Neural cell (in vitro differentiated cells): ENCODE measurements around the gene IKZF5. TPM values are rescaled to one million over a fixed set of nuclear protein-coding genes. Genes with fewer than 3 reads are reported as not detected.

Source experiments
- H2AFZ ChIP-seq: fragments of 200-600, 300-800 bp; sonication (generic), shearing (Covaris generic); 2 replicates; pipeline ENCODE4 v1.6.0; 2014; ENCODE audit warnings: low read depth, mild to moderate bottlenecking, antibody characterized with exemption, low read length, moderate library complexity
- H3F3A ChIP-seq: fragments of 200-600 bp; shearing (Covaris generic); 2 replicates; pipeline ENCODE4 v1.6.1; 2016; ENCODE audit warnings: mild to moderate bottlenecking, moderate library complexity, mixed read lengths, antibody characterized with exemption, low read length; ENCODE audit not compliant: insufficient read depth, poor library complexity, severe bottlenecking
- H3K27ac ChIP-seq: fragments of 200-600, 300-800 bp; sonication (generic), shearing (Covaris generic); 2 replicates; pipeline ENCODE4 v1.5.1; 2014; ENCODE audit warnings: mild to moderate bottlenecking, low read length, moderate library complexity
- H3K27me3 ChIP-seq: fragments of 300-800, 200-600 bp; sonication (generic), shearing (Covaris generic); 2 replicates; pipeline ENCODE4 v1.6.0; 2014; ENCODE audit warnings: mild to moderate bottlenecking, low read depth, low read length, moderate library complexity; ENCODE audit not compliant: insufficient read depth
- H3K36me3 ChIP-seq: fragments of 300-800, 200-600 bp; sonication (generic), shearing (Covaris generic); 2 replicates; pipeline ENCODE4 v1.5.1; 2014; ENCODE audit warnings: mild to moderate bottlenecking, antibody characterized with exemption, low read length, moderate library complexity; ENCODE audit not compliant: insufficient read depth
- H3K4me2 ChIP-seq: fragments of 300-800, 200-600 bp; sonication (generic), shearing (Covaris generic); 2 replicates; pipeline ENCODE4 v1.6.0; 2014; ENCODE audit warnings: mild to moderate bottlenecking, low read length
- H3K4me3 ChIP-seq: fragments of 300-800, 200-600 bp; sonication (generic), shearing (Covaris generic); 2 replicates; pipeline ENCODE4 v1.5.1; 2014; ENCODE audit warnings: mild to moderate bottlenecking, low read length, moderate library complexity
- H3K79me2 ChIP-seq: fragments of 200-600 bp; shearing (Covaris generic); replicated peaks from 2 replicates; pipeline ENCODE4 v1.6.0; 2014; ENCODE audit warnings: mild to moderate bottlenecking, low read length, moderate library complexity; ENCODE audit not compliant: insufficient read depth
- H3K9ac ChIP-seq: fragments of 300-800, 200-600 bp; sonication (generic), shearing (Covaris generic); 2 replicates; pipeline ENCODE4 v1.6.1; 2016; ENCODE audit warnings: mild to moderate bottlenecking, low read length, mixed read lengths
- H3K9me2 ChIP-seq: fragments of 200-600 bp; shearing (Covaris generic); 2 replicates; pipeline ENCODE4 v1.6.1; 2016; ENCODE audit warnings: mild to moderate bottlenecking, low read length, mixed read lengths; ENCODE audit not compliant: insufficient read depth
- H3K9me3 ChIP-seq: fragments of 200-600, 300-800 bp; sonication (generic), shearing (Covaris generic); 2 replicates; pipeline ENCODE4 v1.6.1; 2016; ENCODE audit warnings: mild to moderate bottlenecking, mixed run types, low read length, moderate library complexity, mixed read lengths
- H4K20me1 ChIP-seq: fragments of 200-600 bp; shearing (Covaris generic); 2 replicates; pipeline ENCODE4 v1.6.1; 2016; ENCODE audit warnings: mild to moderate bottlenecking, mixed run types; ENCODE audit not compliant: insufficient read depth
- CTCF ChIP-seq: fragments of 450-650 bp; IDR thresholded peaks from 2 replicates; pipeline ENCODE4 v1.5.1; 2014; ENCODE audit warnings: antibody characterized with exemption, mild to moderate bottlenecking, moderate library complexity; ENCODE audit not compliant: poor library complexity, severe bottlenecking
- EP300 ChIP-seq: fragments of 450-650 bp; conservative IDR thresholded peaks from 2 replicates; pipeline ENCODE4 v1.6.1; 2014; ENCODE audit warnings: antibody characterized with exemption, mild to moderate bottlenecking, moderate library complexity; ENCODE audit not compliant: poor library complexity, severe bottlenecking
- EZH2 ChIP-seq: fragments of 200-600, 300-800 bp; shearing (Covaris generic), sonication (generic); IDR thresholded peaks from 2 replicates; pipeline ENCODE4 v1.6.1; 2014; ENCODE audit warnings: antibody characterized with exemption, low read length, borderline replicate concordance, mild to moderate bottlenecking; ENCODE audit not compliant: insufficient read depth, poor library complexity, severe bottlenecking
- MXI1 ChIP-seq: fragments of 450-650 bp; conservative IDR thresholded peaks from 2 replicates; pipeline ENCODE4 v1.6.1; 2014; ENCODE audit warnings: antibody characterized with exemption, mild to moderate bottlenecking; ENCODE audit not compliant: poor library complexity, severe bottlenecking
- POLR2AphosphoS5 ChIP-seq: IDR thresholded peaks from 2 replicates; pipeline ENCODE4 v1.6.1; 2012
- RAD21 ChIP-seq: fragments of 450-650 bp; conservative IDR thresholded peaks from 2 replicates; pipeline ENCODE4 v1.6.1; 2014; ENCODE audit warnings: antibody characterized with exemption, mild to moderate bottlenecking, moderate library complexity
- REST ChIP-seq: IDR thresholded peaks from 2 replicates; pipeline ENCODE4 v1.6.1; 2012; ENCODE audit warnings: borderline replicate concordance
- SMC3 ChIP-seq: fragments of 450-650 bp; conservative IDR thresholded peaks from 2 replicates; pipeline ENCODE4 v1.6.1; 2014; ENCODE audit warnings: antibody characterized with exemption, mild to moderate bottlenecking, moderate library complexity; ENCODE audit not compliant: poor library complexity
- TAF1 ChIP-seq: IDR thresholded peaks from 2 replicates; pipeline ENCODE4 v1.6.1; 2012; ENCODE audit warnings: low read depth
- polyA plus RNA-seq: library from polyadenylated mRNA; depleted of rRNA; stranded (reverse); fragments of >200 nt; gene quantifications from 2 replicates; pipeline ENCODE4 v1.2.3, GENCODE V29; 2014

IKZF5 gene
- polyA plus RNA-seq, 1 donor from 2014 or later = 11.0 TPM

DNA sequence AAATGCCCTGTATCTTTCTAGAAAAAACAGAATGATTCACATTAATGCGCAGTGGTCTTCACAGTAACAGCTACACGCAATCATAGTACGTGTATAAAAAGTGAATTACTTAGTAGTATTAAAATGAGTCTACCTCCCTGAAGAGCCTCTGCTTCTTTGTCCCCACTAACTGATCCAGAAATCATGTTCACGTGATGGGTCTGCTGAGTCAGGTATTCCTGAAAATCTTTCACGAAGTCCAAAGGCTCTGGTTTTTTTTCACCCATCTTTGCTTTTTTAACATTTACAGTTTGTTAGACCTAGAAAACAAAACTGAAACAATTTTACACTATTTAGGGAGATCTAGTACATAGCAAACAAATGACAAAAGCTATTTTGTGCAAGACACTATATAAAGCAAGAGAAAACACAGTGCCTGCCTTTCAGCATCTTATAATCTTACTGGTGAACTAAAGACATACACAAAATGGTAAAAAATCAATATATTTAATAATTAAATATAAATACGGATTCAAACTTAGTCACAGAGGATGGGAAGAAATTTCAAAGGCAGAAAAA, 10.2 kb downstream of the IKZF5 start:
- no peak overlapping the region for H3K27ac ChIP-seq
- no peaks in the 10 kb centered on the region for H4K20me1 ChIP-seq
- H3K4me2 ChIP-seq = no peak overlapping the region
- no peak overlapping the region for H3K9ac ChIP-seq
- H3K79me2 ChIP-seq = peaks cover 7% of the 10 kb centered on the region
- no peaks in the 10 kb centered on the region for H3F3A ChIP-seq
- no peak overlapping the region for H3K4me3 ChIP-seq
- H3K9me3 ChIP-seq = no peaks in the 10 kb centered on the region
- H3K9me2 ChIP-seq = no peaks in the 10 kb centered on the region
- H3K36me3 ChIP-seq = no peaks in the 10 kb centered on the region
- TF ChIP-seq SMC3 = no peak
- TF ChIP-seq EZH2 = no peak
- TF ChIP-seq RAD21 = no peak
- no peak overlapping the region for H2AFZ ChIP-seq
- no peaks in the 10 kb centered on the region for H3K27me3 ChIP-seq

- Histone ChIP-seq H3K4me2 (no peak overlapping the region), H3K4me3 (no peak overlapping the region), H3K36me3 (no peaks in the 10 kb centered on the region), H4K20me1 (no peaks in the 10 kb centered on the region), H3K27ac (no peak overlapping the region), H3K79me2 (peaks cover 4% of the 10 kb centered on the region), H3K27me3 (no peaks in the 10 kb centered on the region), H2AFZ (no peak overlapping the region), H3F3A (no peaks in the 10 kb centered on the region), H3K9me3 (no peaks in the 10 kb centered on the region), H3K9ac (no peak overlapping the region), H3K9me2 (no peaks in the 10 kb centered on the region)
- TF ChIP-seq CTCF = no peak
- TF ChIP-seq POLR2AphosphoS5 = no peak
- TF ChIP-seq SMC3 = no peak
- no peak for TF ChIP-seq EZH2
- no peak for TF ChIP-seq REST
Measured at GRCh38 chr10:122997864-122998263, 10.7 kb downstream of the IKZF5 start.

GRCh38 chr10:122995936-122996335, 12.7 kb downstream of the IKZF5 start:
- TF ChIP-seq MXI1 (no peak), SMC3 (no peak), POLR2AphosphoS5 (no peak), EZH2 (no peak), EP300 (no peak), TAF1 (no peak), CTCF (no peak), REST (no peak), RAD21 (no peak)
- Histone ChIP-seq H3K9me2 (no peaks in the 10 kb centered on the region), H2AFZ (no peak overlapping the region), H3K4me3 (no peak overlapping the region), H3K9me3 (no peaks in the 10 kb centered on the region), H4K20me1 (no peaks in the 10 kb centered on the region), H3K9ac (no peak overlapping the region), H3K79me2 (no peaks in the 10 kb centered on the region), H3F3A (no peaks in the 10 kb centered on the region), H3K4me2 (no peak overlapping the region), H3K27ac (no peak overlapping the region), H3K27me3 (no peaks in the 10 kb centered on the region), H3K36me3 (peaks cover 6% of the 10 kb centered on the region)
